Keratinocyte (primary cell): ENCODE results near the gene ADI1.

ENCODE experiments used
- CTCF ChIP-seq, 3 experiments: IDR thresholded peaks in 1 of 3; conservative IDR thresholded peaks in 1 of 3; optimal IDR thresholded peaks in 1 of 3; 2 replicates in 2 of 3; 3 replicates in 1 of 3; pipeline versions ENCODE3 to v1.5.1; 2011; ENCODE audit warnings: low read length in 3 of 3, mild to moderate bottlenecking in 3 of 3, moderate library complexity in 2 of 3, control low read depth in 1 of 3, inconsistent platforms in 1 of 3; ENCODE audit not compliant: insufficient read depth in 2 of 3; ENCODE audit errors: extremely low read depth in 1 of 3
- EZH2 ChIP-seq: IDR thresholded peaks from one replicate; pipeline ENCODE4 v1.6.1; 2012; ENCODE audit warnings: inconsistent platforms, mild to moderate bottlenecking, low read length, moderate library complexity

GRCh38 chr2:3485166-3485565 lies 34.2 kb downstream of the ADI1 start:
- TF ChIP-seq CTCF (optimal IDR thresholded peaks at IDR 0.05 in 1 of 3, IDR thresholded peaks at IDR 0.05 in 1 of 3, conservative IDR thresholded peaks at IDR 0.05 in 1 of 3; ENCODE audit: extremely low read depth in 1 of 3, insufficient read depth in 2 of 3, low read length in 3 of 3) (no peak), EZH2 (no peak)
